COLO668 (cell line): Measurements from ENCODE around the gene ACAT1.
"Not testable (repeated sequence)": the region's sequence is repeated elsewhere in the genome, so short reads cannot be mapped to it uniquely, and the experiment has no call there.

Source experiments
- DNase-seq: peaks from one replicate; lab custom pipeline; 2025; ENCODE audit not compliant: unreplicated experiment; lab: John Stamatoyannopoulos, UW

ACAT1 gene

DNA sequence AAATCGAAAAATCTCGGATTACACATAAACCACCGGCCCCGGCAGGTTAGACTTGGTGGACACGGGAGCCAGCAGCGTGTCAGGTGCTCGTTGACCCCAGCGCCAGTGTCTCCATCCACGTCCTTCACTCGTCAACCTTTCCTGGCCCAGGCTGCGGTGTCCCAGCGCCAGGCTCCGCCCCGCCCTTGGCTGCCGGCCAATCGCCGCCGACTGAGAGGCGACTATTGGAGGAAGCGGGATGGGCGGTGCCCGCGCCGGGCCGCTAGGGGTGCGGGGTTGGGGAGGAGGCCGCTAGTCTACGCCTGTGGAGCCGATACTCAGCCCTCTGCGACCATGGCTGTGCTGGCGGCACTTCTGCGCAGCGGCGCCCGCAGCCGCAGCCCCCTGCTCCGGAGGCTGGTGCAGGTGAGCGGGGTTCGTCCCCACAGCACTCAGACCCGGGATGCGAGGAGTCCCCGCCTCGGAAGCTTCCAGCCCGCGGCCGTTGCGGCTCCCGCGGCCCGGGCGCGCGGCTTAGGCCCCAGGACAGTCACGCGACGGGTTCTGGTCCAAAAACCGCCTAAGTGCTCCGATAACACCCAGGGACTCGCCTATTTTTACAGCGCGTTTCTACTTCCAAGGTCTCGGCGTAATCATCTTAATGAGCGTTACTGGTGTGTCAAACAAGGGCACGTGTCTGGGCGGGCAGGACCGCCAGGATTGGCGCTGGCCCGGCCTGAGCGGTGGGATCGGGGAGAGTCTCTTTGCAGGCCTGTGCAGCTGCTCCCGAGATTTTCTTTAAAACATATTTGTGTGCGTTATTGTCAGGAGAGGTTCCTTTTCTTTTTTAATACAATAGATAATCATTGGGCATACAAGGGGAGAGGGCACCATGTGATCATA, at the start of gene ACAT1:
Gene ACAT1, plus strand, starts transcription at position 294 of the 882 bp plus-strand sequence. Its CDS starts 40 bp downstream, at position 334.
- peak; percentile 94 for DNase-seq

DNA sequence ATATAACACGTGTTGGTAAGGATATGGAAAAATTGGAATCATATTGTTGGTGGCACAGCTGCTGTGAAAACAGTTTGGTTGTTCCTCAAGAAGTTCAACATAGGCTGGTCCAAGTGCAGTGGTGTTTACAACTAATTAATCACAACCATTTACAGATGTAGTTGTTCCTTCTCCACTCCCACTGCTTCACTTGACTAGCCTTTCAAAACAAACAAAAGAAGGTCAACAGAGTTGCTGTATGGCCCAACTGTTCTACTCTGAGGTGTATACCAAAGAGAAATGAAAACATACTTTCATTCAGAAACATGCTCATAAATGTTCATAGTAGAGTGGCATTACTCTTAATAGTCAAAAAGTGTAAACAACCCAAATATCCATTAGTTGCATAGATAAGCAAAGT, 36.6 kb upstream of the ACAT1 start:
- no peak for DNase-seq

DNA sequence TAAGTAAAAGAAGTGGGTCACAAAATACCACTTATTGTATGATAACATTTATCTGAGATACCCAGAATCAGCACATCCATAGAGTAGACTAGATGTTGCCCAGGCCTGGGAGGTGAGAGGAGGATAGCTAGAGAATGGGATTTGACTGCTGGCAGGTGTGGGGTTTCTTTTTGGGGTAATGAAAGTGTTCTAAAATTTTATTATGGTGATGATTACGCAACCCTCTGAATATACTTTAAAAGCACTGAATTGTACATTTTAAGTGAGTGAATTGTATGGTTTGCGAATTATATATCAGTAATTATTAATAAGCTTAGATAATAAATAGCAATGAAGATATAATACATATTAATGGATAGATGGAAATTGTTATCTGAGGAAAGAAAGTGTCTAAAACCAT, 35.7 kb upstream of the ACAT1 start:
- DNase-seq = no peak

DNA sequence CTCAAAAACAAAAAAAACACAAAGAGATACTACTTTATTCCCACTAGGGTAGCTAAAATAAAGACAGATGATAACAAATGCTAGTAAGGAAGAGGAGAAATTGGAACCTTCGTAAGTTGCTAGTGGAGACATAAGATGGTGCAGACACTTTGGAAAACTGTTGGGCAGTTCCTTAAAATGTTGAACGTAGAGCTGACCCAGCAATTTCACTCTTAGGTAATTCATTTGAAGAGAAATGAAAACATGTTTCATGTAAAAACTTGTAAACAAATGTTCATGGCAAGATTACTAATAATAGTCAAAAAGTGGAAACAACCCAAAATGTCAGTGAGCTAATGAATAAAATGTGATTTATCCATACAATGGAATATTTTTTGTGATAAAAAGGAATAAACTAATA, 29.2 kb upstream of the ACAT1 start:
- DNase-seq = no peak

DNA sequence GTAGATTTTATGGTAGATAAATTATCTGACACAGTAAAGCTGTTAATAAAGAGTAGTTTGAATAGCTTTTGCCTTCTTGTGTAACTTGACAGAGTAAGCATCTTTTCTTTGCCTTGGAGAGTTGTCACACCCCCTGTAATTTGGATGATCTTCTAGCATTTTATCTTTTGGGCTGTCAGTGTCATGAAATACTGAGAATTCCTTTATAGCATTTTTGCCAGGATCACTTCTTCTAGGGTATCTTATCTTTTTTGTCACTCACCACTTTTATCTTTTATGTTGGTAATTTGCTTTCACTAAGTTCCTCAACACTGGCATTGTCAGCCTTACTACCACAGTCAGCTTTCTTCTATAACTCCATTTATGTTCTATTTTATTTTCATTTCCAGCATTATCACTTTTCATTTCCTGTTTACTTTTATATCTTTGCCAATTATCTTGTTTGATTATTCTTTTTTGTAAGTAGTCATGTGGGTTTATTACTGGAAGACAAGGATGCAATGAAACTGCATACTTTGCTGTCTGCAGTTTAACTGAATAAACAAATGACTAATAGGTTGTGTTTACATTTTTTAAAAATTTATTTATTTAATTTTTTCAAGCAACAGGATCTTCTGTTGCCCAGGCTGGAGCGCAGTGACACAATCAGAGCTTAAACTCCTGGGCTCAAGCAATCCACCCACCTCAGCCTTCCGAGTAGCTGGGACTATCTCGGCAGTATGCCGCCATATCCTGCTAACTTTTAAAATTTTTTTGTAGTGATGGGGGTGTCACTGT, 28.1 kb upstream of the ACAT1 start:
- no peak for DNase-seq

DNA sequence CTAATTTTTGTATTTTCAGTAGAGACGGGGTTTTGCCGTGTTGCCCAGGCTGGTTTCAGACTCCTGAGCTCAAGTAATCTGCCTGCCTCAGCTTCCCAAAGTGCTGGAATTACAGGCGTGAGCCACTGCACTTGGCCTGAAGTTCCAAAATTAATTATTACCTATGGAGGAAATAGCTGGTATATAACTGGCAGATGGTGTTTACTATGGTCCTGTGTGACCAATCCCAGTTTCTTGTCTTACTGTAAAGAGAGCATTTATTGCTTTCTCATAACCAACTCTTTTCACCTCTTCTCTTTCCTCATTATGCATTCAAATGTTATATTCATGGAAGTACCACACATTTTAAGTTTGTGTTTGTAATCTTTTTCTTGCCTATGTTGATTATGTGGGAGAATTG, 24.2 kb upstream of the ACAT1 start:
- no peak for DNase-seq

DNA sequence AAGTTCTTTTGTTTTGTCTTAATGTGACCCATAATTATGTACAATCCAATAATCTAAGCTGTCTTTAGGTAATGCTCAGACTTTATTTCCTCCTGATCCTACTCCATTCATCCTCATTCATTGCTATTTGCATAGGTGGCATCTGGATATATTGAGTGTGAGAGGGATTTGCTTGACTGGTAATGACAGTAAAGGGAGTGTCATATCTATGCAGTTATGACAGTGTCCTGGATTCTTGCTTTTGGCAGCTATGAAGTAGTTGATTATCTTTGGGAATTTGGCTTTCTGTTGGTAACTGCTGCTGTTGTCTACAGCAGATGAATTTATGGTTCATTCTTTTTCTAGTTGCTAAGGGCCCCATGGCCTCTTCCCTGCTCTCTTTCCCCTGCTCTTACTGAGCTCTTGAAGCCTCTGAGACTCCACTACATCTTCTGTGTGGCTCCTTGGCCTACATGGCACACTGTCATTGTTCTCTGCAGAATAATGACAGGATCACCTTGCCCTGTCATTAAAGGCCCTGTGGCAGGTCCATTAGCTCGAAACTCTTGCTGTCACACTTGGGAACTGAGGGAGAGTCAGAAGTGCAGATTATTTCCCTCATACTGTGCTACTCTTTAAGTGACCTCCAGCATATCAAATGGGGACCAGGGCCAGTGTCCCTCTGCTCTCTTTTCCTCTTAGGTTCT, 20.1 kb upstream of the ACAT1 start:
- DNase-seq = no peak

DNA sequence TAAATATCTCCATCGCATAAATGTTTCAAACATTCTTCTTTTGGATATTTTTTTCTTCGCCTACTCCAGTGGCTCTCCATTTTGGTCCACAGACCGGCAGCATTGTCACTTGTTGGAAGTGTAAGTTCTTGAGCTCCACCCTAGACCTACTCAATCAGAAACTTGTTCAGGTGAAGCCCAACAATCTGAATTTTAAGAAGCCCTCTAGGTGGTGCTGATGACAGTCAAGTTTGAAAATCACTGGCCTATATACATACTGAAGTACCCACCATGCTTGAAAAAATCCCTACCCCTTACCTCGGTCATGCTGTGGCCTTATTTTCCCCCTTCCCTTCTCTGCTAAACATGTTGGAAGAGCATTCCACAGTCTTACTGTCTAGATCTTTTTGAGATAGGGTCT, 10.2 kb upstream of the ACAT1 start:
- no peak for DNase-seq

DNA sequence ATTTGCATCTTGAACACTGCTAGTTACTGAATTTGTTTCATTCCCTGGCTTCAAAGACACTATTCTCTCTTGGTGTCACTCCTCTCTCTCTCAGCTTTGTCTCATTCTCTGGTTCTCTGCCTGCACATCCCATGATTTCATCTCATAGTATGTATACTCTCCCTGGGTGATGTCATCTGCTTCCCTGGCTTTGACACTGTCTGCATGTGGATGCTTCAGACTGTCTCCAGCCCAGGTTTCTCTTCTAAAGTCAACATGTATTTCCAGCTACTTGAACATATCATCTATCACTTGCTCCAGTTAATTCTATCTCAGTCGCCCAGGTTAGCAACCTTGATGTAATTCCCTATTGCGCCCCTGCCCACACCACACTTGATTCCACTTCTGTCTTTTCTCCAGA, 9.3 kb upstream of the ACAT1 start:
- no peak for DNase-seq

DNA sequence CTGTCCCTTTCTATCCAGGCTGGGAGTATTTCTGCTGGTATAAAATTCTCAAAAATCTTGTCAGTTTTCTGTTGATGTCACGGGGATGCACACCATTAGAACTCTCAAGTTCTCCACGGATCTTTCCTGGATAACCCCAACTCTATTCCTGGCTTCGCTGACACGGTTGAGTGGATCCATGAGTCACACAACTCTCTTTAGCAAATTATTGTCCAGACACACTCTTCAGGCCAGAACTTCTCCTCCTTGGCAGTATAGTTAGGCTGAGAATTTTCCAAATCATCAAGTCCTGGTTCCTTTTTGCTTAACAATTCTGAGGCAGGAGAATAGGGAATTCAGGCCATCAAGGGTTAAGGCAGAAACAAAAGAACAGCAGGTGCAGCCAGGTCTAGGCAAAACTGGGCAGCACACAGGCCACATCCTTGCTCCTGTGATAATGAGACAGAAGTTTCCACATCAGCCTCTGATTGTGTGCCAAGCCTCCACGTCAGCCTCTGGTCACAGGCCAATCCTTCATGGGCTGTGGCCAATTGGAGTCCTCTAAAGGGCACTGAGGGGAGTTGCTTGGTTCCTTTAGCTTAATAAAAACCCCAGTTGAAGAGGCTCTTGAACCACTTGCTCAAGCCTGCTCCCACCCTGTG, 5.7 kb upstream of the ACAT1 start:
- peak; percentile 49 for DNase-seq

DNA sequence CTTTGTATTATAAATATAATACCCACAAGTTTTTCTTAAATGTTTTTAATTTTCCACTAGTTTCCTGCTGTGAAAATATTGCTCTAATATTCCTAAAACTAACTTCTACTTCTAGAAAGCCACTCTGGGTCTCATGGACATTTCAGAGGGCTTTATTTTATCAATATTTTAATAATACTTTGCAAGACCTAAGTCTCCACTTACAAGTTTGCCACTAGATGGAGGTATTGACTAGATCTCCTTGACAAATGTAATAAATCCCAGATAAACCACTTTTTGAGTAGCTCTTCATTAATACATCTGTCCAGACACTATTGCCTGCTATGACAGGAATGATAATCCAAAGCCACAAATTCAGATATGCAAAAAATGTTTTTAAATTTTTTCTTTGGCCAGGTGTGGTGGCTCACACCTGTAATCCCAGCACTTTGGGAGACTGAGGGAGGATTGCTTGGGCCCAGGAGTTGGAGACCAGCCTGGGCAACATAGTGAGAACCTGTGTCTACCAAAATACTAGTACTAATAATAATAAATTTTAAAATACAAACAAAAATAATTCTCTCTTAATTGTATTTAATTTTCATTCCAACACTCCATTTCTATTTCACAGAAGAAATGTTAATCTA, 3.5 kb upstream of the ACAT1 start:
- DNase-seq = no peak

DNA sequence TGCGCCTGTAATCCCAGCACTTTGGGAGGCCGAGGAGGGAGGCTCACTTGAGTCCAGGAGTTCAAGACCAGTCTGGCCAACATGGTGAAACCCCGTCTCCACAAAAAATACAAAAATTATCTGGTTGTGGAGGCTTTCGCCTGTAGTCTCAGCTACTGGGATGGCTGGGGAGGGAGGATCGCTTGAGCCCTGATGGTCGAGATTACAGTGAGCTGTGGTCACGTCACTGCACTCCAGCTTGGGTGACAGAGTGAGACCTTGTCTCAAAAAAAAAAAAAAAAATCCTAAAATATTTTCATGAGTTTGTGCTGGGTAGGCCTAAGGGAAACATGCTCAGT, 462 bp upstream of the ACAT1 start:
- not testable (repeated sequence) for DNase-seq

DNA sequence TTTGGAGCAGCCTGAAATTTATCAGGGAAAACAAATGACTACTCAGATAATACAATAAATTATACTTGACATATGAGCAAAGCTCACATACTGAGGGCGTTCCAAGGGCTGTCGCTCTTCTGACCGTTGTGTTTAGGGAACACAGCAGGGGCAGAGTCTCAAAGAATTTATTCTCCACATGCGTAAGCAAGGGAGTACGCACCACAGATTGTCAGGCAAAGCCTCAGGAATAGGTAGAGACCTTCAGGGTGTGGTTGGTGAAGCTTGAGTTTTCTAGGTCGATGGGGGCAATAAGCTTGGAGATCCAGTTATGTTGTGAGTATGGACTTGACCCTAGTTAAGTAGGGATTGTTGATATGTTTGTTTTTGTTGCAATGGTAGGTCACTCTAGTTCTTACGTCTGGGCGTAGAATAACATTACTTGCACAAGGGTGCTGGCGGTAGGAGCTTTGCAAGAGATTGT, 830 bp downstream of the ACAT1 start:
- DNase-seq = no peak

DNA sequence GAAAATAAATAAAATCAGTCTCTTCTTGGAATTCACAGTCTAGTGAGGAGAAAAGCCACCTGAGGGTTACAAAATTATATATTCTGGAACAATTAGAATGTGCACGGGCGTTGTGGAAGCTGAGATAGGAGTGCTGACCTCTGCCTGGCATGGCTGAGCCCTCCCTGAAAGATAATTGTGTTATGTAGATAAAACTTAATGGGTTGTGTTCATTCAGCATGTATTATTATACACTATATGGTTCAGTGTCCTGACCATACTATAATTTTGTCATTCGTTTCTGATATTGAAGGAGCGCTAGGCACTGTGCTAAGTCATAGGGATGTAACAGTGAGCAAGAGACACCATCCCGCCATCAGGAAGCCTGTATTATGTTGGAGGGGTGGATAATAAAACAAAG, 3.7 kb downstream of the ACAT1 start:
- DNase-seq = no peak

DNA sequence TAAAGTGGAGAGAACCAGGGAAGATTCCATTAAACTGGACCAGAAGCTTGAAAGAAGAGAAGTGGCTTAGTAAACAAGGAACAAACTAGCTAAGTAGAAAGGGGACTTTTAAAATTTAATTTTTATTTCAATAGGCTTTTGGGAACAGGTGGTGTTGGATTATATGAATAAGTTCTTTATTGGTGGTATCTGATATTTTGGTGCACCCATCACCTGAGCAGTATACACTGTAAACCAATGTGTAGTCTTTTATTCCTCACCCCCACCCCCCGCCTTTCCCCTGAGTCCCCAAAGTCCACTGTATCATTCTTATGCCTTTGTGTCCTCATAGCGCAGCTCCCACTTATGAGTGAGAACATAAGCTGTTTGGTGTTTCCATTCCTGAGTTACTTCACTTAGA, 7.4 kb downstream of the ACAT1 start:
- no peak for DNase-seq

DNA sequence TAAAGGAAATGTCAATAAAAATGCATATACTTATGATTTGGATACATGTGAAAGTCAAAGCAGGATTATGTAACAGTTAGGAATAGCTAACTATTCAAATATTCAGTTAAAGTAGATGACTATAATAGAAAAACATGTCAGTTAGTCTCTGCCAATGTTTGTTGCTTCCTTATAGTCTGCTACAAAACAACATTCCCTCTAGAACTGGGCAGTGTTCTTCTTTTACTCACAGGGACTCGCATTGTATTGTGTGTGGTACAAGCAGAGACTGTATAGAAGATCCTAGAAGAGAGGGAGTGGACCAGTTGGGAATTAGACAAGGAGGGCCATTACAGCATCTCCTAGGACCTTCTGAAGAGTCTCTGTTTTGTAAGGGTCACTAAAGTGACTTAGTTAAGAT, 10.6 kb downstream of the ACAT1 start:
- DNase-seq = no peak

DNA sequence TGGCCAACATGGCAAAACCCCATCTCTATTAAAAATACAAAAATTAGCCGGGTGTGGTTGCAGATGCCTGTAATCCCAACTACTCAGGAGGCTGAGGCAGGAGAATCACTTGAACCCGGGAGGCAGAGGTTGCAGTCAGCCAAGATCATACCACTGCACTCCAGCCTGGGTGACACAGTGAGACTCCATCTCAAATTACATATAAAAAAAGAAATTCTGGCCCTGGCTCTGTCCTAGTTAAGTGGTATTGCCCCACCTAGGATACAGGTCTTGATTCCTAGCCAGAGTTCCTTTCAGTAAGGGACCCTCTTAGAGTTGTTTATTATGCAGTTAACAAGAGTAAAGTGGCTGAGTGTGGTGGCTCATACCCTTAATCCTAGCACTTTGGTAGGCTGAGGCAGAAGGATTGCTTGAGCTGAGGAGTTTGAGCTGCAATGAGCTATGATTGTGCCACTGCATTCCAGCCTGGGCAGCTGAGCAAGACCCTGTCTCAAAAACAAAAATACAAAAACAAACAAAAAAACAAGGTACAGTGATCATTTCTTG, 11.7 kb downstream of the ACAT1 start:
- DNase-seq = not testable (repeated sequence)

DNA sequence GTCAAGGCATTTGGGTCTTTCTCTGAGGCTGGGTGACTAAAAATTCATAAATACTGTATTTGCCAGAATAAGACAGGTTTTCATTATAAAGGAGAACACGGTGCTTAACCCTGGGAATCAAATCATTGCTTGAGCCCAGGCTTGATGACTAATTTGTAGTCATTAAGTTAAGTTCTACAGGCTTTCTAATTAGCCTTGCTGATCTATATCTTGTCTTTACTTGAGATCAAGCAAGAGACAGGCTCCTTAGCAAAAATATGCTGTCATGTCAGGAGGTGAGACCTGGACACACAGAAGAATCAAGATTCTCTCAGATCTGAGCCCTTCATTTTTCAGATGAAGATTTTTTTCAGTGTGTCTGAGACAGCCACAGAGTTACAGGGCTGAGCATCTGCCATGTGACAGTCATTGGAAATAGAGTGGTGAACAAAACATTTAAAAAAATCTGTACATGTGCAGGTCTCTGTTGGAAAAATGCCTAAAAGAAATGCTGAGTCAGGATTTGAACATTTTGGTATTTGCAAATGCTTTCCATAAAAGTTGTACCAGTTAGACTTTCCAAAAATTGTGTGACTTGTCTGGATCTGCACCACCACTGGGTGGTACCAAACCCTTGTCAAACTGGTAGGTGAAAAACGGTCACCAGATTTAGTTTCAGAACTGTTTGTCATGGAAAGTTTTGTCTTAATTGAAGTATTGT, 14.6 kb downstream of the ACAT1 start:
- DNase-seq = no peak

DNA sequence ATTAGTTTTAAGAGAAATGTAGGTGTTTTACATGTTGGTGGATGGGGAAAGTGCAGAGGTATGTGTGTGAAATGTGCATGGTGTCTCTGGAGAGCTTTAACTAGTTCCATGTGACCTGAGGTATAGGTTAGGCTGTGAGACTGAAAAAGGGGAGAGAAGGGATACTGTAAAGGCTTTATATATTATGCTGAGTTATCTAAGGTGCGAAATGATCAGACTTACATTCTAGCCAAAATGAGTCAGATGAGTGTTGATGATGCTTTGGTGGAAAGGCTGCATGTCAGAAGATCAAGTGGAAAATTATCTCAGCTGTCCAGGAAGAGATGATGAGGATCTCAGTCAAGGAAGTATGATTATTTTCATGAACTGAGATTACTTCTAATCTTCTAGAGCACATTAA, 15.8 kb downstream of the ACAT1 start:
- no peak for DNase-seq

DNA sequence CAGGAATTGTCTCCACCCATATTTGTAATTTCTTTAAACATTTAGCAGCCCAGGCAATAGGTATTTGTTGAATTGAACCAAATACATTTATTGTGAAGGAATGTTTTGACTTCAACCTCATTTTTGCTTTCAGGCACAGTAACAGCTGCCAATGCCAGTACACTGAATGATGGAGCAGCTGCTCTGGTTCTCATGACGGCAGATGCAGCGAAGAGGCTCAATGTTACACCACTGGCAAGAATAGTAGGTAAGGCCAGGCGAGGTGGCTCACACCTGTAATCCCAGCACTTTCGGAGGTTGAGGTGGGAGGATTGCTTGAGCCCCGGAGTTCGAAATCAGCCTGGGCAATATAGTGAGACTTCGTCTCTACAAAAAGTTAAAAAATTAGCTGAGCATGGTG, 20.9 kb downstream of the ACAT1 start:
- DNase-seq = no peak
